Fibroblast of skin of right quadriceps (primary cell): ENCODE results near the gene PRRC2C.
"Not testable (repeated sequence)": the region's sequence is repeated elsewhere in the genome, so short reads cannot be mapped to it uniquely, and the experiment has no call there.

Source experiments
- DNase-seq: peaks from one replicate; pipeline ENCODE4 v3.0.0-alpha.2; 2013

PRRC2C gene

DNA sequence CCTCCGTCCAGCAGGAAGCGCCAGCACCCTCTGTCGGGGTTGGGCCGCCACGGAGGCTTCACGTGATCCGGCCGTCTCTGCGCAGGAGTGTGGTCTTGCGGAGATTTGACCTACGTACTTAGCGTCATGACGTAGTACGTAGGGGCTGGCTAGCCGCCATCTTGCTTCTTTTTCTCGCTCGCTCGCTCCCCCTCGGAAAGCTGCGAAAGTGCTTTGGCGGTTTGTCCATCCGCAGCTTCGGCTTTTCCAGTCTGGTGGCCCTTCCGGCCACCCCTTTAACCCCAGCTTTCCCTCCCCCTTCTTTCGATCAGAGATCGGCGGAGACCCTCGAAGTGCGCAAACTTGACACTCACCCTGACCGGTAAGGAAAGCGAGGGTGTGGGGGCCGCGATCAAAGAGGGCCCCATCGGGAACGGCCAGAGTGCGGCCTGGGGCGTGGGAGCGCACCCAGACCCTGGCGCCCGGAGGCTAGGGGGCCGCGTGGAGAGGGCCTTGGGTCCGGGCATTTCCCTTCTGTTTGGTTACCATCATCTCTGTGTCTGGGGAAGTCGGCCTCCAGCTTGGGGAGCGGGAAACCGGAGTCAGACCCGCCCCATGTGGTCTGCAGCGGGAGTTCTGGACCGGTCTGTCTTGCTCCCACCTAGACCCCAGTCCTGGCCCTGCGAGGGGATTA, at the start of gene PRRC2C:
Gene PRRC2C, plus strand, starts transcription at position 156 of the 673 bp plus-strand sequence. CDS start 26,559 bp downstream, outside the sequence.
- DNase-seq, result peak; percentile 98

DNA sequence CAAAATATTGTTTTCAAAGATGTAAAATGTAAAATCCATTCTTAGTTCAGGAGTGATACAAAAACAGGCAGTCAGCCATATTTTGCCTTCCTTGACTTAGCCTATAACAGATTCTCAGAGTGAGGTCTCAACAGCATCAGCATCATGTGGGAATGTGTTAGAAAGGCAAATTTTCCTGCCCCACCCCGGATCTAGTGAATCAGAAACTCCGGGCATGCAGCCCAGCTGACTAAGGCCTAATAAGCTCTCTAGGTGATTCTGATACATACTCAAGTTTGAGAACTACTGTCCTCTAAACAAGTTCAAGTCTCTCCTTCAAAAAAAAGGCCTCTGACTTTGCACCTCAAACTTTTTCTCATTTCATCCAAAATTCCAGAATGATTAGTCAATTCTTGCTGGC, 46.9 kb upstream of the PRRC2C start:
- peak; percentile 98 for DNase-seq

DNA sequence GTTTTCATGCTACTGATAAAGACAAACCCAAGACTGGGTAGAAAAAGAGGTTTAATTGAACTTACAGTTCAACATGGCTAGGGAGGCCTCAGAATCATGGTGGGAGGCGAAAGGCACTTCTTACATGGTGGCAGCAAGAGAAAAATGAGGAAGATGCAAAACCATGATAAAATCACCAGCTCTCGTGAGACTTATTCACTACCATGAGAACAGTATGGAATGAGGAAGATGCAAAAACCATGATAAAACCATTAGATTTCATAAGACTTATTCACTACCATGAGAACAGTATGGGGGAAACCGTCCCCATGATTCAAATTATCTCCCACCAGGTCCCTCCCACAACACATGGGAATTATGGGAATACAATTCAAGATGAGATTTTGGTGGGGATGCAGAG, 45.1 kb upstream of the PRRC2C start:
- DNase-seq, result not testable (repeated sequence)

DNA sequence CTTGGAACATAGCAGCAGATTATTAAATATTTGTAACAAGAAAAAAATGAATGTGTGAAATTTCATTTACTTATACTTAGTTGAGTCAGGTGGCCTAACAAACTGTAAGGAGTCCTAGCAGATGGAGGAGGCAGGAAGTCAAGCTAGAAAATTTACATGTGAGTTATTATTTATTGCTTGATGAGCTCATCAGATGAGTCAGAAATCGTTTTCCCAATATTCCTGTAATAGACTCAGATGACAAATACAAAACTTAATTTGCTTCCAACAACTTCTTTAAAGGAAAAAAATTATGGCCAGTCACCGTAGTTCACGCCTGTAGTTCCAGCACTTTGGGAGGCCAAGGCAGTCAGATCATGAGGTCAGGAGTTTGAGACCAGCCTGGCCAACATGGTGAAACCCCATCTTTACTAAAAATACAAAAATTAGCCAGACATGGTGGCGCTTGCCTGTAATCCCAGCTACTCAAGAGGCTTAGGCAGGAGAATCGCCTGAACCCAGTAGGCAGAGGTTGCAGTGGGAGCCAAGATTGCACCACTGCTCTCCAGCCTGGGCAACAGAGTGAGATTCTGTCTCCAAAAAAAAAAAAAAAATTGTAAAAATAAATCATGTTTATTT, 43.9 kb upstream of the PRRC2C start:
- DNase-seq, result peak; percentile 86

DNA sequence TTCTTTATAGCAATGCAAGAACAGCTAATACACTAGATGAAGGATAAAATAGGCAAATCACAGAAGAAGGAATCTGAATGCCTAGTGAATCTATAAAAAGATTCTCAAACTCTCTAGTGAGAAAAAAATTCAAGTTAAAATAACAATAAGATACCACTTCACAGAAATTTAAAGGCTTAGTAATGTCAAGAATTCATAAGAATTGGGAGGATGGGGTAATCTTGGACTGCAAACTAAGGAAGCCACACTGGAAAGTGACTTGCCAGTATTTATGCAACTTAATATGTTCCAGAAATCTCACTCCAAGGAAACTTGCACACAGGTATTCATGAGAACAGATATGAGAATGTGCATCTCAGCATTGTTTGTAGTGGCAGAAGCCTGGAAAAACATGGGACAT, 38.9 kb upstream of the PRRC2C start:
- DNase-seq, result peak; percentile 33

DNA sequence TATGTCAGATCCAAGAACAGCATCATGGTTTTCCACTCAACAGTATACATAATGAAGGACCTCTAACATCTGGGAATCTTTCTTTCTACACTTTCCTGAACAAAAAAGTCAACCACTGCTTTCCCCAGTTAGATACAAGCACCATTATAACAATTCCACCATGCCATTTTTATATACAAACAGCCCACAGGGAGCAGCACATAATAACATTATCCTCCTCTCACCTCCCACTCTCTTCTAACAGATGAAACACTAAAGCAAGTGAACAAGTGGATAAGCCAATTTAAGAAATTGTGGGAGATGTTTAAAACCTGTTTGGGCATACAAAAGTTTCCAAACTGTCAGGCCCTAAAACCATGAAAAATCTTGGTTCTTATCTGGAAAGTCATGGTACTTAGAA, 29.4 kb upstream of the PRRC2C start:
- DNase-seq, result no peak

DNA sequence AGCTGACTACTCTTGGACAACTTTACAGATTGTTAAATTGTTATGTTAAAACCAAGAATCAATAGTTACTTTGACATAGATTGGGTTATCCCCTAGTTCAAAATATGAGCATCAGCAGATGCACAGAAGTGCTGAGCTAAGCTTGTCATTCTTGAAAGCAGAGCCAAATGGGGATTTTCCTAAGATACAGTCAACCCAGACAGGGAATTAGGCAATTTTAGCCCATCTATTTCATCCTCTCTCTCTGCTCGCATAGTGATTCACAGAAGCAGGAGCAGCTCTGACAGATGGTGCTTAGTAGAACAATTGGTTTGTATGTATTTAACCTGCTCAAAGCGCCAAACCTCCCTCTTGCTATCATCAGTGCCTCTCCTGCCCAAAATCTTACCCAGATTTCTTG, 27.9 kb upstream of the PRRC2C start:
- no peak for DNase-seq

DNA sequence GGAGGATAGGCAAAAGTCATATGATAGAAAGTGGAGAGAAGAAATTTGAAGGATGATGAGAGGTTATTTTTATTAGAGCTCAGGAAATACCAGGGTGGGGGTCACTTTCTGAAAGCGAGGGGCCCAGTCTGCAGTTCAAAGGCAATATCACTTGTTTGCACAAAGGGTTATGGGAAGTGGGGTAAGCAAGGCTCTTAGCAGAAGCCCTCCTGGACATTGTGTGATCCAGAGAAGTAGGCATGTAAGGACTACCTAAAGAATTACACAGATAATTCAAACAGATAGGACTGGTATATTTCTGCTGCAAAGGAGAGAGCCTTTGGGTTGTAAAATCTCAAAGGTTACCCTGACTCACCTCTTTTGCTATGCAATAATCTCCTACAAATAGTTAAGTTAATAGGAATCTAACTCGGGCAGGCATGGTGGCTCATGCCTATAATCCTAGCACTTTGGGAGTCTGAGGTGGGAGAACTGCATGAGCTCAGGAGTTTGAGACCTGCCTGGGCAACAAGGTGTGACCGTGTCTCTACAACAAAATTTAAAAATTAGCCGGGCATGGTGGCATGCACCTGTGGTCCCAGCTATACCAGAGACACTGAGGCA, 25.2 kb upstream of the PRRC2C start:
- DNase-seq, result no peak

DNA sequence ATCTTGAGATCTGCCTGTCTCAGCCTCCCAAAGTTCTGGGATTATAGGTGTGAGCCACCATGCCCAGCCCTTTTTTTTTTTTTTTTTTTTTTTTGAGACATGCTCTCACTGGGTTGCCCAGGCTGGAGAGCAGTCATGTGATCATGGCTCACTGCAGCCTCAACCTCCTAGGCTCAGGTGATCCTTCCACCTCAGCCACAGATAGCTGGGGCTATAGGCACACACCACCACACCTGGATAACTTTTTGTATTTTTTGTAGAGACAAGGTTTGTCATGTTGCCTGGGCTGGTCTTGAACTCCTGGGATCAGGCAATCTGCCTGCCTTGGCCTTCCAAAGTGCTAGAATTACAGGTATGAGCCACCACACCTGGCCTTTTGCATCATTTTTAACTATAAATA, 17.7 kb upstream of the PRRC2C start:
- no peak for DNase-seq

DNA sequence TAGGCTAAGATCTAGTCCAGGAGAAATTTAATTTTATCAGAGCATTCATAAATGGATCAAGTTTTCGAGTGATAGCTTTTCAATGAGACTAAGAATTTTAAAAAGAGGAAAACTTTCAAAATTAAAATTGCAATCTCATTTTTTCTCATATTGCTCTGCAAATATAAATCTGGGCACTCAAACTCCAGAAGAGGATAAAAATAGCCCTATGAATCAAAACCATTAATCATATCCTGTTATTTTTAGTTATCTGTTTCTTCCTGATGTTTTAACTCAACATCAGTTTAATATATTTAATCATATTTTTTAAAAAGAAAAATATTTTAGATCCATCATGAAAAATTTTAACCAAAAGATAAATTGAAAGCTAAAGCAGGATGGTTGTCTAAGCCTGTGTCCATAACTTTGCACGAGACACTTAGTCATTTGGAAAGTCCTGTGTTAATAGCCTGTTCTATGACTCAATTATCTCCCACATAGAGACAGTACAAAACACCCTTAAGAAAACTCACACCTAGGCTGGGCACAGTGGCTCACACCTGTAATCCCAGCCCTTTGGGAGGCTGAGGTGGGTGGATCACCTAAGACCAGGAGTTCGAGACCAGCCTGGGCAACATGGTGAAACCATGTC, 17.1 kb upstream of the PRRC2C start:
- DNase-seq, result peak; percentile 34

DNA sequence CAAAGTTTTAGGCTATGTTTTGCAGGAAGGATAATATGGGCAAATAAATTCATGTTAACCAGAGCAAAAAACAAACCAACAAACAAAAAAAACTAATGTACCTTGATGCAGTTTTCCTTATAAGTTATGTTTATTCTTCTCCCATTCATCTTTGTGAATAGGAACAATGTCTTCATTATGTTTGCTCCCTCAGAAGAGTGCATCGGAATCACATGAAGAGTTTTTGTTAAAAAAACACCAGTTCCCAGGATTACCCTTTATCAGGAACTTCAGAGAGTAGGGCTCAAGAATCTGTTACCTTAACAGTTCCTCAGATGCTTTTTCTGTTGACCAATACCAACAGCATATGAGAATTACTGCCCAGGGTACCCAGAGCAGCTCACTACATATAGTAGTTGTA, 14.6 kb upstream of the PRRC2C start:
- no peak for DNase-seq

DNA sequence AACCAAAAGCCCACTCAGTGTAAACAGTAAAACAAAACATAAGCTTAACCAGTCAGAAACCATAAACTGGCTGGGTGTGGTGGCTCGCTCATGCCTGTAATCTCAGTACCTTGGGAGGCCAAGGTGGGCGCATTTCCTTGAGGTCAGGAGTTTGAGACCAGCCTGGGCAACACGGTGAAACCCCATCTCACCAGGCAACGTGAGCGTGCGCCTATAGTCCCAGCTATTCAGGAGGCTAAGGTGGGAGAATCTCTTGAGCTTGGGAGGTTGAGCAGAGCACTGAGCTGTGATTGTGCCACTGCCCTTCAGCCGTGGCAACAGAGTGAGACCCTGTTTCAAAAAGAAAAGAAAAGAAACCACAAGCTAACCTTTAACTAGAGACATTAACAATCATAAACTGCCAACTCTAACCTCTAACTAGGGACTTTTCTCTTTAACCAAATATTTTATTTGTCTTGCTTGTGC, 13.1 kb upstream of the PRRC2C start:
- no peak for DNase-seq

DNA sequence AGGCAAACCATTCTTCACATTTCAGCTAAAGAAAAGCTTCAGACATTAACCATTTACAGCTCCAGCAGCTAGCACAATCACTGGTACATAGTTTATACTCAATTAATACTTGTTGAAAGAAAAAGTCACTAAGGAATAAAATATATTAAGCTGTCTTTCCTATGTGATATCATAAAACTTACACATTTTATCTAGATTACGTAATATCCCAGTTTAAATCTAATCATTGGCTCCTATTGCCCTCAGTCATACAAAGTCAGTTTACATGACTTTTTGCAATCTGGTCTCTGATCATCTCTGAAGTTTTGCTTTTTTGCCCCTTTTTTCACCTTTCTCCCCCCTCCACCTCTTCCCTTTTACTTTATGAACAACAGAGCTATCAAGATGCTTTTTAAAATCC, 8.5 kb upstream of the PRRC2C start:
- no peak for DNase-seq

DNA sequence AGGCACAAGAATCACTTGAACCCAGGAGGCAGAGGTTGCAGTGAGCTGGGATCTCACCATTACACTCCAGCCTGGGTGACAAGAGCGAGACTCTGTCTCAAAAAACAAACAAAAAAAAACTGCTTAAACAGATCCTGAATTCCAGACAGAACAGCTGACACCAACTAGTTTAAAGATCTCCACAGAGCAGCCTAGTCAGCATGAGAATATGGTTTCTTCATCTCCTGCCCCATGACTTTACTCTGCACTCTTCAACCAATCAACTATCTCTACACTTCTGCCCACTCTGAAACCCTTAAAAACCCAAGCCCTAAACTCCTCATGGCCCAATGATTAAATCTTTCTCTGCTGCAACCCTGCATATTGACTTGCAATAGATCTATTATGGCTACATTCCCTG, 7.5 kb upstream of the PRRC2C start:
- no peak for DNase-seq

DNA sequence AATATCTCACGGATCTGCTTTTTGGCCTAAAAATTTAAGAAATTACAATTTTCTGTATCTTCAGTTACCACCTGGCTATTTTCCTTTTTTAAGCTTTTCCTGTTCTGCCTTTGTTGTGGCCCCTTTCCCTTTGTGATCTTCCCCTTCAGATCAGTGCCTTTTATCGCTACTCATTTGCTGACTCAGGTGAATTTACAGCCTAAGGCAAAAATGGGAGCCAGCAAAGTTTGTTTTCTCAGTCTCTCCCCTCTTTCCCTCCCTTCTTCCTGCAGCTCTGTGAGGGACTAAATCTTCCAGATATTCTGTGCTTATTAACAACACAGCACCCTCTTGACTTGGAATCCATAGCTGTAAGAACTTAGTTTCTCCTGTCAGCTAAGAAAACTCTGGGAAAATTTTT, 5.3 kb upstream of the PRRC2C start:
- no peak for DNase-seq

DNA sequence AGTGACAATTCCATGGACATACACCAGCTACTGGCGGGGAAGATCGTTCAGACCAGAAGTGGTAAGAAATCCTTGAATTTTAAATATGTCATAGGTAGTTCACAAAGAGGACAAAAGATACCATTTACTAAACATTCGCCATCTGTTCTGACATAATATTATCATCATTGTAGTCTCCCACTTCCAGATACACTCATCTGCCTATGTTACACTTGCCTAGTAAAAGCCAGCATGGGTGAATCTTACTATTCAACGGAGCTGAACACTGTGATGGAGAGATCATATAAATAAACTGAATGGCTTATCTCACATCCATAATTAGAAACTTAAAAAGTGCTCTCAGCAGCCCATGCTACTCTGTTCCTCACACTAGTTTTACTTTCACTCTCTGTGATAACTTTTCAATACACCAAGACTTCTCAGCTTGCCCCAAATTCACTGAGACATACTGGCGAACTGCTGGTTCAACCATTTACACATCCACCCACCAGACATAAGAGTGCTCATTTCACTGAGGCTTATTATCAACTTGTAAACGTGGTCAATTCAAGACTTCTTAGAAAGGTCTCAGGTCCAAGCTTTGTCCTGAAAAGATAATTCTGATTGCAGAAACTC, 463 bp upstream of the PRRC2C start:
- DNase-seq, result no peak

DNA sequence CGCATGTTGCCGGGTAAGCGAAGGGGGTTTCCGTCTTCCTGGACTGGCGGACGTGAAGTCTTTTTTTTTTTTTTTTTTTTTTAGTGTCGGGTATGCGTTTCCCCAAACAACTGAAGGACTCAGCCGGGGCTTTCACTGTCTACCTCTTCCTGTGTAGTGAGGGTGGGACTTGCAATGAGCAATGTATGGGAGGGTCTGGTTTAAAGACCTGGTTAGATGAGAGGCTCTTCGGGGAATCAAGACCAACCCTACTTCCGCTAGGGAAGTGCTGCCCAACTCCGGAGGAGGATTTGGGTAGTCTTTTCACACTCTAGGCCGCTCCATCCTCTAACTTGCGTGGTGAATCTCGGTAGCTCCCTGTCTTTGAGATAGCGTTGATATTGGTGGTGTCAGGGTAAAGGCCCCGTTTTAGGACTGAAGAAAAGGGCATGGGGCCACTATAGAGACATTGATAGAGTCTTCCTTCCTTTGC, 754 bp downstream of the PRRC2C start:
- DNase-seq, result peak; percentile 68

DNA sequence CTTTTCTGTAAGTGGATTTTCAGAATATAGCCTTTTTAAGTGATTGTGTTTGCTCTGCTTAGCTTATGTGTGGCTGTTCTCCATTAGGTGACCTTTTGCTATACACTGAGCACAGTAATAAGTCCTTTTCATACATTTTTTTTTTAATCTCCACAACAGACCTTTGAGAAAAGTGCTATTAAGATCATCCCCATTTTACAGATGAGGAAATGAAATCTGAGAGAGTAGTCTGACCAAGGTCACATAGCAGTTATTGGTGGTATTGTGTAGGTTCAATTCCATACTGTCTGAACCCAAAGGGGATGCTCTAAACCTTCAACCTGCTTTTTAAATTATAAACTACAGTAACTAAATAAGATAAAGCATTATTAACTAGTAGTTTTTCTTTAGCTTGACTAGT, 1.7 kb downstream of the PRRC2C start:
- no peak for DNase-seq

DNA sequence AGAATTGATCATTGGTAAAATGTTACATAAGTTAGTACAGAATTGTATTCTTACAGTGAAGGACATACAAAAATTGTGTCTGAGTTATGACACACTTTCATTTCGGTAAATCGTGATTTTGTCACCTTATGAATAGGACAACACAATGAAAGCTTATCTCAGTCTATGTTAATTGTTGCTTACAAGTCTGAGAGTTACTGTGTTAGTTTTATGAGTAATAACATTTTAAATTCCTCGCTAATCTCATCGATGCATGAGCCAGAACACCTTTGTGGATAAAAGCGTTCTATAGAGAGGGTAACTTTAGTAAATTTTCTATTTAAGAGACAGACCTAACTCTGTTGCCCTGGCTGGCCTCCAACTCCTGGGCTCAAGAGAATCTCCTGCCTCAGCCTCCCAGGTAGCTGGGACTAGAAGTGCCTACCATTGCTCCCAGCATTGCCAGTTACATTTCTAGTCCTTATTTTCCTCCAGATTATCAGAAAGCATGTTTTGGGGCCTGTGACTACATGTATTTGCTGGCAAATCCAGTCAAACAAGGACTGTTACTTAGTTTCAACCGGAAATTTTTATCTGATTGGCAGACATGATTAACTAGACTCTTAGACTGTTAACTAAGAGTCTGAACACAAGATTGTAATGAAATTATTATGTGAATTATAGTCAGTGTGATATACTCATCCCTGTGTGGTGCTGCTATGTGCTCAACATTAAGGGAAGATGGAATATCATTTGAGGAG, 3.0 kb downstream of the PRRC2C start:
- DNase-seq, result no peak

DNA sequence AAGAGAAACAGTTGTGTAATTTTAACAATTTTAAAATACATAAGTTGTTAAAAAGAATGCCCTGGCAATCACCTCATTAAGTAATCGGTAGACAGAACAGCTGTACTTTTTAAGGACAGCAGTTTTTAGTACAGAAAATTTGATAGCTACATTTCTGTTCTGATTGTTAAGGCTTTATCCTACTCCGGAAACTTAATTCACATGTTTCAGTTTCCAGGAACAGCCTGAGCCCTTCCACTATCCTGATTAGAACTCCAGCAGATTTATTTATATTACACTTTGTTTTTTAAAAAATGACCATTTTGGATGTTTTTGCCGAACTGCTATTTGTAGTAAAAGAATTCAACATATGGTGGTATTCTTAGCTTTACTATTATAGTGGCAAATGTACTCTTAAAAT, 8.7 kb downstream of the PRRC2C start:
- DNase-seq, result no peak

DNA sequence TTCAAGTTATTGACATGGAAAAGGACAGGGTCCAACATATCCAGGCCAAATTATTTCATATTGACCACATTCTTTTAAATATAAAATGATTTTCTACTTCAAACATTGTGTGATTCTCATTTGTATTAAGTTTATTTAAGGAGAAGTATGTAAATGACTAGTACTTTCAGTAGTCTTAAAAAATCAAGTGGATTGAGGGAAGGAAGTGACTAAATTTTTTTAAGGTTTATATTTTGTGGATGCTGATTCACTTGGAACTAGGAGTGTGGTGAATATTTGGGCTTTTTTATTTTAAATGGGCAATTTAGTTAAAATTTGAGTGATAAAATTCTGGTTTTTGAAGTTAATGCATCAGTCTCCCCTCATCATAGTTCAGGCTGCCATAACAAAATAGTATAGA, 10.1 kb downstream of the PRRC2C start:
- DNase-seq, result no peak

DNA sequence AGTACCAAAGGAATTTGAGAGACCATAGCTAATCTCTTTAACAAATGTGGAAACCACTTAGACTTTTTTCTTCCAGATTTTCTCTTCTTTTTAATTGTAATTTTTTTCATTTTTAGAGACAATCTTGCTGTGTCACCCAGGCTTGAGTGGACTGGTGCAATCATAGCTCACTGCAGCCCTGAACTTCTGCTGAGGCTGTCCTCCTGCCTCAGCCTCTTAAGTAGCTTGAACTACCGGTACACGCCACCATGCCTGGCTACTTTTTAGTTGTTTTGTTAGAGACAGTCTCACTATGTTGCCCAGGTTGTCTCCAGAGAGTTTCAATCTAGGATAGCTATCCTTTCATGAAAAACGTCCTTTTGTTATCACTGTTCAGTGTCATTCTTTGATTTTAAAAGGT, 15.0 kb downstream of the PRRC2C start:
- no peak for DNase-seq

DNA sequence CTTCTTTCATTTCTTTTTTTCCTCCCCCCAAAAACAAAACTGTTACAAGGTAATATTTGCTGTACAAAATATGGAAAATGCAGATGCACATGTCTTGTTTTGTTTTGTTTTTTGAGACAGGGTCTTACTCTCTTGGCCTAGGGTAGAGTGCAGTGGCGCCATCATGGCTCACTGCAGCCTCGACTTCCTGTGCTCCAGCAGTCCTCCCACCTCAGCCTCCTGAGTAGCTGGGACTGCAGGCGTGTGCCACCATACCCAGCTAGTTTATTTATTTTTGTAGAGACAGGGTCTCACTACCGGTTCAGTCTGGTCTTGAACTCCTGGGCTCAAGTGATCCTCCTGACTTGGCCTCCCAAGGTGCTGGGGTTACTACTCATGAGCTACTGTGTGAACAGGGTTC, 15.5 kb downstream of the PRRC2C start:
- no peak for DNase-seq
